ENCODE measurements around the gene COX6A1. TPM values are rescaled to one million over a fixed set of nuclear protein-coding genes. Genes with fewer than 3 reads are reported as not detected.

COX6A1 gene
- total RNA-seq, 1 experiment from 2014 or later: 460 TPM

DNA sequence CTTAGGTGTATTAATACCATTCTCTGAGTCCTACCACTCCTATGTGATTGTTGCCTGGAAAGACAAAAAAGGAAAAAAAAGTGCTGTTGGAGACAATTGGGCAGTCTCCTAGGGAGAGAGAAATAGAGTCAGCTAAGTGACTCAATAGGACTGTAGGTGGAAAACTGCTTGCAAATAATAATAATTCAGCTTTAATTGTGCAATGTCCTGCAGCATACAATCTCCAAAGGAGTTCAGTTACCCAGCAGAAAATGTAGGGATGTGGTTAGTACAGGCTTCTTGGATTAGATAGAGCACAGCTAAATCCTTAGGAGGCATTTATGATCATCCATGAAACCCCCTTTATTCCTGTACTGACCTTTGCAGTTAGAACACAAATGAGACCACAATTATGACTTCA, 34.6 kb downstream of the COX6A1 start:
- ChIA-PET CTCF (no interaction called here), POLR2A (ENCODE audit: low non-redundant PET) (interaction anchor here (0.5 to 0.6 kb wide), 2 partner anchors 24 to 131 kb away, joined by 5 to 7 read pairs; no protein-coding TSS in a partner anchor)
- no peak for DNase-seq (ENCODE audit: low spot score)
- no TSS peak for BruUV-seq (replicated peaks)
- TF ChIP-seq, protein P1, sequence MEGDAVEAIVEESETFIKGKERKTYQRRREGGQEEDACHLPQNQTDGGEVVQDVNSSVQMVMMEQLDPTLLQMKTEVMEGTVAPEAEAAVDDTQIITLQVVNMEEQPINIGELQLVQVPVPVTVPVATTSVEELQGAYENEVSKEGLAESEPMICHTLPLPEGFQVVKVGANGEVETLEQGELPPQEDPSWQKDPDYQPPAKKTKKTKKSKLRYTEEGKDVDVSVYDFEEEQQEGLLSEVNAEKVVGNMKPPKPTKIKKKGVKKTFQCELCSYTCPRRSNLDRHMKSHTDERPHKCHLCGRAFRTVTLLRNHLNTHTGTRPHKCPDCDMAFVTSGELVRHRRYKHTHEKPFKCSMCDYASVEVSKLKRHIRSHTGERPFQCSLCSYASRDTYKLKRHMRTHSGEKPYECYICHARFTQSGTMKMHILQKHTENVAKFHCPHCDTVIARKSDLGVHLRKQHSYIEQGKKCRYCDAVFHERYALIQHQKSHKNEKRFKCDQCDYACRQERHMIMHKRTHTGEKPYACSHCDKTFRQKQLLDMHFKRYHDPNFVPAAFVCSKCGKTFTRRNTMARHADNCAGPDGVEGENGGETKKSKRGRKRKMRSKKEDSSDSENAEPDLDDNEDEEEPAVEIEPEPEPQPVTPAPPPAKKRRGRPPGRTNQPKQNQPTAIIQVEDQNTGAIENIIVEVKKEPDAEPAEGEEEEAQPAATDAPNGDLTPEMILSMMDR (conservative IDR thresholded peaks at IDR 0.05; ENCODE audit: low read depth, low read length): no peak
- TF ChIP-seq EZH2 (IDR thresholded peaks at IDR 0.05; ENCODE audit: borderline replicate concordance, low read depth, low read length, poor library complexity, severe bottlenecking): no peak
- Histone ChIP-seq H3K4me3 (ENCODE audit: low read depth, low read length, poor library complexity, severe bottlenecking) (no peak overlapping the region), H3K9me3 (ENCODE audit: low read depth, low read length, poor library complexity, severe bottlenecking) (no peaks in the 10 kb centered on the region), H3K27ac (ENCODE audit: low read depth, low read length, poor library complexity, severe bottlenecking) (no peak overlapping the region), H3K27me3 (replicated peaks; ENCODE audit: insufficient read depth, low read depth, low read length, poor library complexity) (no peaks in the 10 kb centered on the region), H3K36me3 (ENCODE audit: insufficient read depth, low read length, poor library complexity, severe bottlenecking) (peaks cover under 1% of the 10 kb centered on the region), H3K4me1 (ENCODE audit: insufficient read depth, low read length, poor library complexity, severe bottlenecking) (peaks cover 9% of the 10 kb centered on the region)
- intact Hi-C loops (cut with micrococcal nuclease; ENCODE audit: unreplicated experiment): no loop called here

DNA sequence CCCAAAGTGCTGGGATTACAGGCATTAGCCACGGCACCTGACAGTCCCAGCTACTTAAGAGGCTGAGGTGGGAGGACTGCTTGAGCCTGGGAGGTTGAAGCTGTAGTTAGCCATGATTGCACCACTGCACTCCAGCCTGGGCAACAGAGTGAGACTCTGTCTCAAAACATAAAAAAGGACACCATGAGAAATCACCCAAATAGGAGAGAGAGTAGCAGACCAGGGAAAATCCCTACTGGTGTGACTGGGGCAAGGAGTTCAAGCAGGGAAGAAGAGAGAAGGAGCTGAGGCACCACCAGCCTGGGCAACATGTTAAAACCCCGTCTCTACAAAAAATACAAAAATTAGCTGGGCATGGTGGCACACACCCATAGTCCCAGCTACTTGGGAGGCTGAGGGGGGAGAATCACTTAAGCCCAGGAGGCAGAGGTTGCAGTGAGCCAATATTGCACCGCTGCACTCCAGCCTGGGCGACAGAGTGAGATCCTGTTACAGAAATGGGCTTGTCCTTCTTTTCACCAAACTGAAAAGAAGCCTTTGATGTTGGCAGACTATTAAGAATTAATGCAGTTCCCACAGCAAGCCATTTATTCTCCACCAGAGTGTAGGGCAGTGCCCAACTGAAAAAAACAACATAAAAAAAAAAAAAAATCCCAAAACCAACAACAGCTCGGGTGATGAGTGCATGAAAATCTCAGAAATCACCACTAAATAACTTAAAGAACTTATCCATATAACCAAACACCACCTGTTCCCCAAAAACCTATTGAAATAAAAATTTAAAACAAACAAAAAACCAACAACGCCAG, 36.1 kb downstream of the COX6A1 start:
- intact Hi-C loops (cut with micrococcal nuclease; ENCODE audit: unreplicated experiment): no loop called here
- H3K27ac ChIP-seq (ENCODE audit: low read depth, low read length, poor library complexity, severe bottlenecking): no peak overlapping the region
- BruUV-seq (replicated peaks): no TSS peak
- TF ChIP-seq, protein P1 (conservative IDR thresholded peaks at IDR 0.05; ENCODE audit: low read depth, low read length): no peak
- no peak for TF ChIP-seq EZH2 (IDR thresholded peaks at IDR 0.05; ENCODE audit: borderline replicate concordance, low read depth, low read length, poor library complexity, severe bottlenecking)
- H3K4me1 ChIP-seq (ENCODE audit: insufficient read depth, low read length, poor library complexity, severe bottlenecking): peaks cover 9% of the 10 kb centered on the region
- no peak for DNase-seq (ENCODE audit: low spot score)
- ChIA-PET CTCF (no interaction called here), POLR2A (ENCODE audit: low non-redundant PET) (interaction anchor here (0.6 kb wide), 1 partner anchor 183 kb away, joined by 3 read pairs; no protein-coding TSS in a partner anchor)
- no peak overlapping the region for H3K4me3 ChIP-seq (ENCODE audit: low read depth, low read length, poor library complexity, severe bottlenecking)
- no peaks in the 10 kb centered on the region for H3K9me3 ChIP-seq (ENCODE audit: low read depth, low read length, poor library complexity, severe bottlenecking)
- H3K36me3 ChIP-seq (ENCODE audit: insufficient read depth, low read length, poor library complexity, severe bottlenecking): no peaks in the 10 kb centered on the region
- no peaks in the 10 kb centered on the region for H3K27me3 ChIP-seq (replicated peaks; ENCODE audit: insufficient read depth, low read depth, low read length, poor library complexity)

DNA sequence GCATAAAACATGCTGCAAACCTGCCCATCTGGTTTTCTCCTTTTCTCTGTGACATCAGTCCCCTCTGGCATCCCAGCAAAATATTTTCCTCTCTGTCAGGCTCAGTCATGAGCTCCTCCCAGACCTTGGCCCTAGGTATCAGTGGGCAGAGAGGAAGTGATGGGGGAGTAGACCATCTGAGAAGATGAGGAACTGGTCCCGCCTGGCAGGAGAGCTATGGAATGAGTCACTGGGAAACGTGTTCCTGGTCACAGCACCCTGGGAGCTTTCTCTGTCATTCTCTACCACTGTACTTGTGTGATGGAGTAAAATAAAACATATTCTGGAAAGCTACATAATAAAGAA, 36.7 kb downstream of the COX6A1 start:
- intact Hi-C loops (cut with micrococcal nuclease; ENCODE audit: unreplicated experiment): no loop called here

More for the DNA sequence above, 36.7 kb downstream of the COX6A1 start:
- H3K27ac ChIP-seq (ENCODE audit: low read depth, low read length, poor library complexity, severe bottlenecking): no peak overlapping the region
- TF ChIP-seq, protein P1 (conservative IDR thresholded peaks at IDR 0.05; ENCODE audit: low read depth, low read length): no peak
- TF ChIP-seq EZH2 (IDR thresholded peaks at IDR 0.05; ENCODE audit: borderline replicate concordance, low read depth, low read length, poor library complexity, severe bottlenecking): no peak
- H3K4me1 ChIP-seq (ENCODE audit: insufficient read depth, low read length, poor library complexity, severe bottlenecking): peaks cover 9% of the 10 kb centered on the region
- no peaks in the 10 kb centered on the region for H3K36me3 ChIP-seq (ENCODE audit: insufficient read depth, low read length, poor library complexity, severe bottlenecking)
- BruUV-seq (replicated peaks): no TSS peak
- H3K27me3 ChIP-seq (replicated peaks; ENCODE audit: insufficient read depth, low read depth, low read length, poor library complexity): no peaks in the 10 kb centered on the region
- peak; percentile 42 for DNase-seq (ENCODE audit: low spot score)
- no peaks in the 10 kb centered on the region for H3K9me3 ChIP-seq (ENCODE audit: low read depth, low read length, poor library complexity, severe bottlenecking)
- H3K4me3 ChIP-seq (ENCODE audit: low read depth, low read length, poor library complexity, severe bottlenecking): no peak overlapping the region
- ChIA-PET POLR2A (ENCODE audit: low non-redundant PET) (no interaction called here), CTCF (no interaction called here)

Measured in A673 (cell line).